Cerebellar cortex (tissue), 1 donor: Measurements from ENCODE around the gene GPSM1.

ENCODE experiments used
- DNase-seq: peaks from one replicate; pipeline ENCODE4 v3.0.0-alpha.2; 2015; ENCODE audit warnings: low spot score

The GPSM1 gene

DNA sequence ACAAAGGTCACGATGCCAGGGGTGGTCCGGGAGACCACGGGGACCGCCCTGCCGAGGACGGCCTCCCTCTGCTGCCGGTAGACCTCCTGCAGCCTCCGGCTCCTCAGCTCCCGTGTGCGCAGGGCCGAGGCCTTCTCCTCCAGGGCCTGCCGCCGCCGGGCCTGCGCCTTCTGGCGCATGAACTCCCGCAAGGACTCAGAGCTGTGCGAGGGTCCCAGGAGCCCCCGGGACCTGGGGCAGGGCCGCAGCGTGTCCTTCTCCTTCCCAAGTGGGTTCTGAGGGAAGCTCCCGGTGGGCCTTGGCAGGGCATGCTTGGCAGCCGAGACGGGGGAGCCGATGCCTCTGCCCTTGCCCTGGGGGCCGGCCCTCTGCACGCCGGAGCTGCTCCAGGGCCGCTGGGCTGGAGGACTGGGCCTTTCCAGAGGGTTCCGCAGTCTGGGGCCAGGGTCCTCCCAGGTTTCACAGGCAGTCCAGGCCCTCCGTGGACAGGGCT, 36.8 kb upstream of the GPSM1 start:
- no peak for DNase-seq

GRCh38 chr9:136291306-136292025, 35.9 kb upstream of the GPSM1 start:
- DNase-seq: peak; percentile 94

DNA sequence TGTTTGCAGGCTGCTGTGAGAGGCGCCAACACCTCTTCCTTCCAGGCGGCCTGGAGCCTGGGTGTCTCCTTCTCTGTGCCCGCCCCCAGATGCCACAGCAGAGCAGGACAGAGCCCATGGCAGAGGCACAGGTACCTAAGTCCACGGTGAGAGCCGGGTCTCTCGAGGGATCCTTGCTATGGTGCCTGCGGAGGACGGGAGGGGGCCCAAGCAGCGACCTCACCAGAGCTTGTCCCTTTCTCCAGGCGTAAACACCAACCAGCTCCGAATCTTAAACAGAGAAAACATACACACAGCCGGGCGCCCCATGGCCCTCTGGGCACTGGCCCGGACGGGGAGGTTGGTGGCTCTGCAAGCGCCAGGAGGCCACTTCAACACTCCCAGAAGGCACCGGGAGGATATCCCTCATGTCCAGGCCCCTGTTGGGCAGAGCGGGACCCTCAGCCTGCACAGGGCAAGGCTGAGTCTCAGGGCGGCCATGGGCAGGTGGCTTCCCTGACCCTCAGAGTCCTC, 35.3 kb upstream of the GPSM1 start:
- no peak for DNase-seq

DNA sequence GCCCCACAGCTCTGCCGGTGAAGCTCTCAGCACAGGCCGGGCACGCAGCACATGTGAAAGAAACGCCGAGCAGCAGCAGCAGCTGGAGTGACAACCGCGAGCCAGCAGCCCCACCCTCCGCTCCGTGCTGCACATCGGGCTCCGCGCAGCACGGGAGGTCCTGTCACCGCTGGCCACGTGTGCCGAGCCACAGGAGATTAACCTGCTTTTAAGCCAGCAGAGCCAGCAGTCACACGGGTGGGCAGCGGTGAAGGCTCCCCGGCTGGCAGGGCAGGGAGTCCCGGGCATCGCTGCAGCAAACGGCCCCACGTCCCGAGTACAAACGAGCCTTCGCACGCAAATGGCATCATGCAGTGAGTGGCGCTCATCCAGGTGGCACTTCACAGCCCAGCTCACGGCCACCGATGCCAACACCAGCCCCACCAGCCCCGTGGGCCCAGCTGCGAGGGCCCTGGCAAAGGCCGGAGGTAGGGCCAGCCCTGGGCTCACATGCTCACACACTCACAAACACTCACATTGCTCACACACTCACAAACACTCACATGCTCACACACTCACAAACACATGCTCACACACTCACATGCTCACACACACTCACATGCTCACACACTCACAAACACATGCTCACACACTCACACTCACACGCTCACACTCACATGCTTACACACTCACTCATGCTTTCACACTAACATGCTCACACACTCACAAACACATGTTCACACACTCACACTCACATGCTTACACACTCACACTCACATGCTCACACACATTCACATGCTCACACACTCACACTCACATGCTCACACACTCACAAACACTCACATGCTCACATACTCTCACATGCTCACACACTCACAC, 34.5 kb upstream of the GPSM1 start:
- DNase-seq: no peak

GRCh38 chr9:136293476-136294077, 33.8 kb upstream of the GPSM1 start:
- no peak for DNase-seq

DNA sequence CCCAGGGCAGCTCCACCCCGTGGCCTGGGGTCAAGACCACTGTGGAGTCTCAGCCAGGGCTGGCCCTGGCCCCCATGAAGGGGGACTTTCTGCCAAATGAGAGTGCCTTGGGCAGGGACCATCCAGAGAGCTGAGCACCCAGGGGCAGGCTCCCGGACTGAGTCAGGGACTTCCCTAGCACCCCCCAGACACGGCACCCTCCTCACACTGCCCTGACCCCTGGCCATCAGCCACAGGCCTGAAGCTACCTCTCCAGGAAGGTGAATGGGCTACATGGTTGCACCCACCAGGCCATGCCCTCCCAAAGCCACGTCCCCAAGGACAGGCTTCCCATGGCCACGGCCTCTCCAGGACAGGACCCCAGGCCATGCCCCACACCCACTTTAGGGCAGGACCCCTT, 32.9 kb upstream of the GPSM1 start:
- DNase-seq: no peak

DNA sequence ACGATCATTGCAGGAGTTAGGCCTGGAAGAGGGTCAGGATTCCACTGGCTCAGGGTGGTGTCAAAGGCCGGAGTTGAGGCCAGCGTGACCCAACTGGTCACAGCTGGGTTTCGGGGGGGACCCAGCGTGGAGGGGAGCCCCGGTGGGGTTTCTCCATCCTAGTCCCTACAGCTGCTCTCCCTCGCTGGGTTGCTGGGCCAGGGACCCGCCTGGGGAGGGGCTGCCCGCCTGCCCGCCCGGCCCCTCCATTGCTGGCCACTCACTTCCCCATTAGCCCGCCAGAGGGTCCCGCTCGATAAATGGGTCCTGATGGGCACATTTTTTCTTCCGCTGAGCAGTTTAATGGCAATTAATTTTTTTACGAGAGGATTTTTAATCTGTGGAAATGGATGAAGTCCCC, 32.3 kb upstream of the GPSM1 start:
- no peak for DNase-seq

- no peak for DNase-seq
Observed at GRCh38 chr9:136295542-136296433, 31.6 kb upstream of the GPSM1 start.

- no peak for DNase-seq
Observed at GRCh38 chr9:136296434-136297015, 30.8 kb upstream of the GPSM1 start.

DNA sequence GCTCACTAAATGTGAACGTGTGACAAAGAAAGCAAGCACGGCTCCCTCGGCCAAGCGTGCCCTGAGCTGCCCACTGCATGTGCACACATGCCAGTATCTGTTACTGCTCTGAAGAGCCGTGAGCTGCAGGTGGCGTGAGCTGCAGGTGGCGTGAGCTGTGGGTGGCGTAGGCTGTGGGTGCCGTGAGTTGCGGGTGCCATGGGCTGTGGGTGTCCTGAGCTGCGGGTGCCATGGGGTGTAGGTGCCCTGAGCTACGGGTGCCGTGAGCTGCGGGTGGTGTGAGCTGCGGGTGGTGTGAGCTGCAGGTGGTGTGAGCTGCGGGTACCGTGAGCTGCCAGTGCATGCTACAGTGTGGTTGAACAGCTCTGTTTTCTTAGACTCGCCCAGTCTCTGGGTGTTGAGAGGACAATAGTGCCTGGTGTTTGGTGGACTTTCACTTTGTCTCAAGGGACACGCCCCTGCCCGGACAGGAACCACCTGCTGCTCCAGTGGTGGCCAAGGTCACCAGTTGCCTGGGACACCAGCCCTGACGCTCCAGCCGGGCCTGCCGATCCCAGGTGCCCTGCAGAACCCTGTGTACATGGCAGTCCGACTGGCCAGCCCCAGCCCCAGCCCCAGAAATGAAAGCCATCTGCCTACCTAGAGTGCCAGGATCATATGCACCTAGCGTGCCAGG, 30.2 kb upstream of the GPSM1 start:
- peak; percentile 81 for DNase-seq

- no peak for DNase-seq
Observed at GRCh38 chr9:136297766-136298735, 29.3 kb upstream of the GPSM1 start.

DNA sequence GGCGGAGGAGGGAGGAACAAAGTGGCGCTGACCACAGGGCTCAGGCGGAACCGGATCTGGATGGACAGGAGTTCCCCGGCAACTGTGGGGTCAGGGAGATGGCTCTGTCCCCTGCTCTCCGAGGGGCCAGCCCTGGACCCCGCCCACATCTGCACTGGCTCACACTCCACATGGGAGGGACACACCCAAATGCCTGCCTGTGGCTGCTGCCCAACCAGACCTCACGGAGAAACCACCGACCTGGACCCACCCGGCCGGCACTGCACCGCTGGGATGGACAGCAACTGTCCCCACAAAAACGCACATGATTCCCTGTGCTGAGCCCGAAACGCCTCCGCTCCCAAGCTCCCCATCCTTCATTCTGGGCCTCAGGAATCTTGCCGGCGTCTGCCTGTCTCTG, 28.2 kb upstream of the GPSM1 start:
- no peak for DNase-seq

DNA sequence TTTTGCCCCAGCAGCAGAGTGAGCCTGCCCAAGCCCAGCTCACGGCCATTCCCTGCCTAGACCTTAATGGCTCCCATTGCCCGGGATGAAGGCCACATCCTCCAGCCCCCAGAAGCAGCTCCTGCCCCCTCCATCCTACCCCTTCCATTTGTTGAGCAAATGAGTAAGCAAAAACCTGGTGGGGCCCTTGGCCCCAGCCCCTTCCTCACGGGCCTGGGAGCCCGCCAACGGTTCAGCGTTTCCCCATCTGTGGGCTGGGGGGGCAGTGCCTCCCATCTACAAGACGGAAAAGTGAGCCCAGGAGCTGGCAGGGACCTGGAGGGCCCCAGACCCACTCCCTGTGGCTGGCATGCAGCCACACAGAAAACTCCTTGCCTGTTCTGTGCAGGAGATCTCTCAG, 27.8 kb upstream of the GPSM1 start:
- DNase-seq: no peak

- DNase-seq: no peak
Observed at GRCh38 chr9:136300016-136300545, 27.3 kb upstream of the GPSM1 start.

DNA sequence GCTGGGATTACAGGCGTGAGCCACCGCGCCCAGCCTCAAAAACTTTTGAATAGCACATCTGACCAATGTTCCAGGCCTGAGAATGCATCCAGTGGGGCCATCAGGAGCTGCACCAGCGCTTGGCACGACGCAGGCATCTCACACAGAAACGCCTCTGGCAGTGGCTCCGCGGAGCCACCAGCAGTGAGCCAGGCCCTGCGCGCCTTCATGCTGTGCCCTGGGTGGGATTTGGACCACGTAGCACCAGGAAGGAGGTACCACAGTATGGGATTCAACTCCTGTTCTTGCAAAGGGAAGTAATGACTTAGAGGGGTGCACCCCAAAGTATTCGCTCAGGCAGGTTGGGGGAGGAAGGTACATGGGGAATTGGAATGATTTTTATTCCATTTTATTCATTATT, 26.5 kb upstream of the GPSM1 start:
- DNase-seq: no peak

- no peak for DNase-seq
Observed at GRCh38 chr9:136302527-136302926, 24.8 kb upstream of the GPSM1 start.

DNA sequence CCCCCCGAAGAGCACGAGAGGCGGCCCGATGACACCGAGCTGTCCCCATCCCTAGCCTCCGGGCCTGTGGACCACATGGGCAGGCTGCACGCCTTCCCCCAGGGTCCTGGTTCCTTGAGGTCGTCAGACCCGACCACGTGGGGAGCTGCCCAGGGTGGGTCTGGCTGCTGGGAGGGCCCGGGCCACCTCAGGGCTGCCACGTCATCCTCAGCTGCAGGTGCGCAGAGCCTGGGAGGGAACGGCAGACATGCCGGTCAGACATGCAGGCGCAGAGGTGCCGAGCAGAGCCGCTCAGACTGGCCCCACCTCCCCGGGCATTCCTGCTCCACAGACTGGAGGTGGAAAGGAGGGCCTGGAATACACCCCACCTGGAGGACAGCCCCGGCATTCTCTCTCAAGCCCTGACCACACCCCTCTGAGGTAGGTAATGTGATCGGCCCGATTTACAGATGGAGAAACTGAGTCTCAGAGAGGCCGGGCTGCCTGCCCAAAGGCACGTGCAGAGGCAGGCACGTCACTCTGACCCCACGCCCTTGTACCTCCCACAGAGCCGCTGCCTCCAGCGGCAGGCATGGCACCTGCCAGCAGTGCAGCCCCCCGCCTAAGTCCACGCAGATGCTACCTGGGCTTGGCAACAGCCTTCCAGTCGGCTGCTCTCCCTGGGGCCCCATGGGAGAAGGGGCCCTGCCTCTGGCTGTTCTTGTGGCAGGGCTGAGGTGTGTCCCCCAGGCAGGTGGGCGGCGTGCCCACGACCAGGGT, 24.1 kb upstream of the GPSM1 start:
- DNase-seq: no peak

GRCh38 chr9:136303825-136304416, 23.4 kb upstream of the GPSM1 start, which contains the start of gene CCDC187:
Gene CCDC187 (minus strand): TSS chr9:136304094. CDS start chr9:136303830, 264 bp downstream.
- no peak for DNase-seq
